HL-60/S4 treated with phorbol 12-myristate 13-acetate at 8.2 ng/mL for 4 days and 3 days (cell line): ENCODE measurements around the gene CDC25C.

ENCODE experiments used
- in situ Hi-C: fragments of 300-500 bp; cut with MboI; formaldehyde crosslinking; loops from 2 replicates; pipeline ENCODE4 v1.15.0; 2022; ENCODE audit warnings: low sequenced_read_pairs

CDC25C gene

GRCh38 chr5:138331449-138332368 lies at the start of gene CDC25C:
Gene CDC25C, minus strand, starts transcription at chr5:138331804. Its CDS starts 624 bp downstream, at chr5:138331180.
- in situ Hi-C loops: no loop called here

DNA sequence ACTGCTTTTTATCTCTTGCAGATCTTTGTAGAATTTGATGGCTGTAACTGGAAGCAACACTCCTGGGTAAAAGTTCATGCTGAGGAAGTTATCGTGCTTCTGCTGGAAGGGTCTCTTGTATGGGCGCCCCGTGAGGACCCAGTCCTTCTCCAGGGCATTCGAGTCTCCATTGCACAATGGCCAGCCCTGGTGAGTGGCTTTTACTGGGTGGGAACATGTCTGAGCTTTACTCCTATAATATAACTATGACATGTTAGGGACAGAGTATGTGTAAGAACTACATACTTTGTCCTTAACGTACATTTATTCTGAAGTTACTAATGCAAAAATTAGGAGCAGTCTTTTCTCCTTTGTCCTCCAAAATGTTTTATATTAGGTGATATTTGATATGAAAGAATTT lies 41.0 kb upstream of the CDC25C start:
- in situ Hi-C loops: no loop called here

DNA sequence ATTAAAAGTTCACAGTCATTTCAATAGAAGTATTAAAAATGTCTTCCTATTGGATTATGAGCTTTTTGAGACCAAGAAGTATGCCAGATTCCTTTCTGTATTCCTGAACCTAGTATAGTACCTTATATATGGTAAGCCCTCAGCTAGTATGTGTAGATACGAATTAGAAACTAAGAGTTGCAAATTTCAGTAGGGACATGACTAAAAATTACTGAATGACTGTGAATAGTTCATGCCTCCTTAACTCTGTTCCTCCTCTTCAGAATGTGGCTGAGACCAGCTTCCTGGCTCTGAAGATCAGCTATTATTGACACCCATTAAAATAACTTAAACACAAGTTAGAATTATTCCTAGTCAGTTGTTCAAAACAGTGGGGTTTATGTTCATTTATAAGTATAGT lies 40.6 kb upstream of the CDC25C start:
- in situ Hi-C loops: no loop called here

DNA sequence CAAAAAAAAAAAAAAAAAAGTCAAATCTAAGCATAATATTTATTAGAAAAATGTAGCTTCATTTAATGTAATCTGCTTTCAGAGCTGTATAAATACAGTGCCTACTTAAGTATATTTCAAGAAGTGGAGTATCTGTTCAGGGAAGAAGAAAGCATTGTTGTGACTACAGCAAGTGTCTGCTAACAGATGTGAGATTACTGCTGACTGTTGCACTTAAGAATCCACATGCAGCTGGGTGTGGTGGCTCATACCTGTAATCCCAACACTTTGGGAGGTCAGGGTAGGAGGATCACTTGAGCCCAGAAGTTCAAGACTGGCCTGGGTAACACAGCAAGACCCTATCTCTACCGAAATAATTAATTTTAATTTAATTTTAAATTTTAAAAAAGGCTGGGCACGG lies 39.9 kb upstream of the CDC25C start:
- in situ Hi-C loops: no loop called here

DNA sequence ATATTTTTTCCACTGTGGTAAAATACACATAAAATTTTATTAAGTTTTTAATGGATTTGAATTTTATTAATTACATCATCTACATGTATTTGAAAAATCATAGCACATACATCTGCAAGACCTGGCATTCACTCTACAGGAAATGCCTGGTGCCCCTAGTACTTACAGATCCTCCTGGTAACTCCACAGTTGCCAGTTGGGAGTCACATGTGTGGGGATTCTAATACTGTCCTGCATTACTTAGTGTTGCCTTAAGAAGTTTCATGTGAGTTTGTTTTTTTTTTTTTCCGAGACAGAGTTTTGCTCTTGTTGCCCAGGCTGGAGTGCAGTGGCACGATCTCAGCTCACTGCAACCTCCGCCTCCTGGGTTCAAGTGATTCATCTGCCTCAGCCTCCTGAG lies 38.9 kb upstream of the CDC25C start:
- in situ Hi-C loops: no loop called here

DNA sequence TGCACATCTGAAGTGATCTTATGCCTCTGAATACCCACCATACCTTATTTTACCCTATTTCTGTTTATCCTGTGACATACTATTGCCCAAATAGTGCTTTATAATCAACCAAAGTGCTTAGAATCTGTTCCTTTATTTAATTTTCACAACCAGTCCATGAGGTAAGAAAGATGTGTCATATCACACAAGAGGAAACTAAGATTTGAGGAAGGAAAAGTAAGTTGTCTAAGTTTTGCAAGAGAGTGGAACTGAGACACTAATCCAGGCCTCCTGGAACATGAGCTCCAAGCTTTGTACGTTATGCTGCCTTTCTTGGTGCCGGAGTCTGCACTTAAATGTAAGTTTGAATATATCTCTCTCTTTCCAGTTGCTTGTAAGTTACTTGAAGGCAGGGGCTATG lies 38.1 kb upstream of the CDC25C start:
- in situ Hi-C loops: no loop called here

DNA sequence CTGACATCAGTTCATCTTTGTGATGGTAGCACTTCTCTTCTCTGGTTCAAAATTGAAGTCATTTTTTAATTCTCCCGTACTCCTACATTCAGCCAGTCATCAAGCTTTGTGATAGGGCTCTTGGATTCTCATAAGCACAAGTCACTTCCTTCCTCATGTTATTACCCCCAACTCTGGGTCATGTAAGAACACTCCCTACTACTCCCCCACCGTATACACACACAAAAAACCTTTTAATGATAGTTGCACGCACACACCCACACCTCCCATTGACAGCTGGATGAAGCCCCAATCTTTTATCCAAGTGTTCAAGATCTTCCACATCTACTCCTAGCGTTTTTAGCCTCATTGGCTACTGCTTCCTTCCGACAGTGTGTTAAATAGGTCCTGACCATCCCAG lies 37.7 kb upstream of the CDC25C start:
- in situ Hi-C loops: no loop called here

DNA sequence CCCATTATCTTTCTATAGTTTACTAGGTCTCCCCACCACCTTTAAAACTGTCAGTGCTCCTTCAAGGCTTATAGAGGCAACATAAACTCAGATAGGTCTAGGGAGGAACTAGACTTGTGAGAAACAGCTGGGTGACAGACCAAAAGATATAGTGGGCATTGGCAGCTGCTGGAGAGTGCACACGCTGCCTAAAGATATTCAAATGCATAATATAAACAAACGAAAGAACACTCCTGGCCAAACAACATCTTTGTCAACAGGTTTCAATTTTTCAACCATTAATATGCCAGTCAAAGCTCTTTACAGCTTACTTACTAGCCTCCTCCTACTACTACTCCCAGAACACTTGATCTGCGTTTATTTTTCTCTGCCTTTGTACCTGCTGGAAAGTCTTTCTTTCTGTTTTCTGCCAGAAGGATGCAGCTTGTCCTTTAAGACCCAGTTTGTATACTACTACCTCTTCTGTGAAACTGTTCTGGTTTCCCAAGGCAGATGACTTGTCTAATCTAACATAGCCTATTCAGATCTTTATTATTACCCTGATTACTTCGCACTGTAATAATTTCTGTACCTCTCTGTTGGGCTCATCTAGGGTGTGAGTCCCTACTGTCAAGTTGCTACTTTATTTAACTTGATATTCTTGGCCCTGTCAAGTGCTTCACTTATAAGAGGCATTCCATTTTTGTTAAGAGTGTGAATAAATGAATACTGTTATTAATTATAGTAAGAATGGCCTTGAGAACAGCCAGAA lies 35.2 kb upstream of the CDC25C start:
- in situ Hi-C loops: no loop called here

DNA sequence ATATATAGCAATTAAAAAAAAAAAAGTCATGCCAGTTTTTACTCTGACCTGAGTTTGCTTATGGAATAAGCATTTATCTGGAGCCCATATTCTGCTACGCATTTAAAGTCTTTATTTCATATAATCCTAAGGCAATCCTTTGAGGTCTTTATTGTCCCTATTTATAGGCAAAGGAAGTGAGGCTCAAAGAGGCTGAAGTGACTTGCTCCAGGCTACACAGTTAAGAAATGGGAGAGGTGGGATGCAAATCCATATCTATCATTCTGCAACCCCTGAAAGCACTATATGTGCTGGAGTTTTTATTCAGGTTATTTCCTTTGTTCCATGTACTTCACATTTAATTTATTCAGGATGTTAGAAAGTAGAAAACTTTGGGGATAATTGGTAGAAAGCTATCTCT lies 33.0 kb upstream of the CDC25C start:
- in situ Hi-C loops: no loop called here

DNA sequence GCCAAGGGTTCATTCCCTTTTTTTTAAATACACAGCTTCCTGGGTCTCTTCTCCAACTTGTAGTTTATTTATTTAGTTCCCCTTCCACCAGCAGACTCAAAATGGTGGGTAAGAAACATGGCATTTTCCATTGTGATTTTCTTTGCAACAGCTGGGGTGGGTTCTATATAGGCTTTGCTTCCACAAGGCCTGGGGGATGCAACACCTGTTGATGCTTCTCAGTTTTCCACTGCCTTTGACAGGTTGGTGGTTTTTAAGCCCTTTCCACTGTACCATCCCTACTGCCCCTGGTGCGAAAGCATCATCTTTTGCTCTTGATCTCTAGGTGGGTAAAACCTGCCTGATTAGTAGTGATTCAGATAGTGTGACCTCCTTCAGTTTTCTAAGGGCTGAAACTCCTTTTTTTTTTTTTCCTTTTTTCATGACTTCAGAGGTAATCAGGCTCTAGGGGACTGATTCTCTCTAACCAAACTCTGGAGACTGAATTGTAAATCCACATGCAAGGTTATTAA lies 29.4 kb upstream of the CDC25C start:
- in situ Hi-C loops: no loop called here

GRCh38 chr5:138359621-138360020 lies 28.0 kb upstream of the CDC25C start:
- in situ Hi-C loops: no loop called here

- in situ Hi-C loops: no loop called here
These were observed 23.3 kb upstream of the CDC25C start for GRCh38 chr5:138354926-138355378.

DNA sequence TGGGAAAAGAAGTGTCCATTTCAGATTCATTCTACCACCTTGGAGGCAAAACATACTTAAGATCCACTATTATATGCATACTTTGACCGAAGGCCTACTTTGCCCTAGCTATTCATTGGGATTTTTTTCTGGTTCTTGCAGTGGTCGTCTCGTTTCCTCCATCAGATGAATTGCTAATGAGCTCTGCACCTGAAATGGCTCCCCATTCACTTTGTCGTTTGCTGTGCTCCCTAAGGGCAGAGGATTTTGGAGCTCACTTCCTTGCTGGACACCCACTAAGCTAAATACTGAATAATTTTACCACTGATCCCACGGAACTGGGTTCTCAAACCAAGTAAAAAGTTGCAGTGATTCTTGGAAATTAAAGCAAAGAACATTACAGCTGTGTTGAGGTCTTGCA lies 22.8 kb upstream of the CDC25C start:
- in situ Hi-C loops: no loop called here

DNA sequence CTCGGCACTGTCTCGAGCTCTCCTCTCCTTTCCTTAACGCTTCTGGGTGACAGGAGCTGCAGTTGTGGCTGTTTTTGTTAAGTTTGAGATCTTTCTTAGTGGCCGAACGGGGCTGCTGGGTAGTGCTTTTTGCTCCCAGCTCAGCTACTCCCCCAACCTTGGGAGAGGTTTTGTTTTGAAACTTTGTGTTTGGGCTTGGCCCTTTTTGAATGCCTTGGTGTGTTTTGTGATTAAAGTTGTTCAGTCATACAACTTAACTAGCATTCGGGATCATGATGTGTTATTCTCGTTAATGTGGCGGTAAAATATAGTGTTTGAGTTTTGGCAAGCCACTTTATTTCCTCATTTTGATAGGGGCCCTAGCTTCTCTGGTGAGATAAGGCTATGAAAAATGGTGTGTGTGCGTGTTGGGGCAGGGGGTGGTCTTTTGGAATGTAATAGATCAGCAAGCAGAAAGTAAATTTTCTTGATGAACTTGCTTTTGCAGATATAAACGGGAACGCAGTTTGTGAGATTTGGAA lies 22.0 kb upstream of the CDC25C start:
- in situ Hi-C loops: no loop called here

DNA sequence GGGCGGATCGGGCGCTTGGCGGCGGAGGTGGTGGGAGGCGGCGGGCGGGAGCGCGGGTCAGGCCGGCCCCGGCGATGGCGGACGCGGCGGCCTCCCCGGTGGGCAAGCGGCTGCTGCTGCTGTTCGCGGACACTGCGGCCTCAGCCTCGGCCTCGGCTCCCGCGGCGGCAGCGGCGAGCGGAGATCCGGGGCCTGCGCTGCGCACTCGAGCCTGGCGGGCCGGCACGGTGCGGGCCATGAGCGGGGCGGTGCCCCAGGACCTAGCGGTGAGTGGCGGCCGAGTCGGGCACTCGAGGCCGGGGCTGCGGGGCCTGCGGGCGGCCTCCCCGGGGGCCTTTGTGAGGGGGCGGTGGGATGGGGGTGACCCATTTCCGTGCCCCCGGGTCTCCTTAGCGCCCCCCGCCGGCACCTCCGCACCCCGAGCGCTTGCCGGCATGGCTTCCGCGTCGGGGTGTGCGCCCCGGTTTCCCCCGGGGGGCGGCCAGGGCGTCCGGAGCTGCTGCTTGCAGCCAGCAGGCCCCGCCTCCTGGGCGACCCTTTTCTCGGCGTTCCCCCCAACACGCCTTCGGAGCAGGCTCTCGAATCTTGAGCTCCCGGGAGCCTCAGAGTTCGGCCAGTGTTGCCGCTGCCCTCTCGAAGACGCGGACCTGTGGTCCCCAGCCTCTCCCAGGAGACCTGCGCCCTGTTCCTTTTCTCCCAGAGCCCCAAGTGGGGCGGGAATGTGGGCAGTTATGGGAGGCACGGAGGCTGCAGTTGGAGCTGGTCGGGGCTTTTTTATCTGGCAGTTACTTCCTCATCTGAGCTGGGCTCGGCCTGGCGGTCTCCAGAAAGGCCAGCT lies 21.3 kb upstream of the CDC25C start:
- in situ Hi-C loops: no loop called here

DNA sequence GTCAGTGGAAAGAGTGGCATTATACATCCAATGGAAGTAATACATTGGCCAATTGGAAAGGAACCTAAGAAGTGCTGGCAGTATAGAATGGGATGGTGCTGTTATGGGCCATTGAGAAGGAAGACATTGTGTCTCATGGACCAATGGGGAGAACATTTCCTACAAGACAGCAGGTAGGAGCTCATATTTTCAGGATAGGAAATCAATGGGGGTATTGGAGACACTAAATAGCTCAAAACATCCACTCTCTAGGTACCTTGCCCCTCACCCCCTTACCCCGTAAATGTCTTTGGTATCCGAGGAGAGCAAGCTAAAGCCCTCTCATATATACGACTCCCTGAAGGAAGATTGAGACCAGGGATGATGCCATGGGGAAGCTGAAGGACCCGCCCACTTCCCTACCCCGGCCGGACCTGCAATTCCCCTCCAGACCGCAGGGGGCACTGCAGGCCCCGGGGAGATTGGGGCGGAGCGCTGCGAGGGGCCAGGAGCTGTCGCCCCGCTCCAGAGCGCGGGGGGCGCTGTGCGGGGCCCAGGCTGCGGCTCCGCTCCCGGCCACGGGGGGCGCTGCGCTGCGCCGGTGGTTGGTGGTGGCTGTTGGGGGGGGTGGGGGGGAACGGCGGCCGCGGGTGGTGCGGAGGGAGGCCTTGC lies 20.6 kb upstream of the CDC25C start, which contains the start of gene KDM3B:
KDM3B (plus strand) TSS at position 615 of the 651 bp plus-strand sequence. CDS start 111 bp downstream, outside the sequence.
- in situ Hi-C loops: no loop called here

DNA sequence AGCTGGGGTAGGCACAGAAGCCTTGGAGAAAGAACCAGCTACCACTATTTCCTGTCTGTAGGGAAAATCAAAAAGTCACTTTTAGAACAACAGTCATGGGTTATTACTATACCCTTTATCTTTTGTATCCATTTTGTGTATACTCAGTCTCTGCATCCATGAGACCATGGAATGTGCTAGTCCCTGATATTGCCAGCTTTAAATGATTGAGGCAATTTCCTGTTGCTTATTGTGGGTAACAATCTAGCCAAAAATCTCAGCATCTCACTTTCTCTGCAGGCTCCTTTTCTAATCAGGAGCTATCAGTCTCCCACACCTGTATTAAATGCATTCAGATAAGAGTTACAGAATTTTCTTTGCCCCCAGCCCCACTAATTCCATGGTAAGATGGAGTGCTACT lies 19.9 kb upstream of the CDC25C start:
- in situ Hi-C loops: no loop called here

DNA sequence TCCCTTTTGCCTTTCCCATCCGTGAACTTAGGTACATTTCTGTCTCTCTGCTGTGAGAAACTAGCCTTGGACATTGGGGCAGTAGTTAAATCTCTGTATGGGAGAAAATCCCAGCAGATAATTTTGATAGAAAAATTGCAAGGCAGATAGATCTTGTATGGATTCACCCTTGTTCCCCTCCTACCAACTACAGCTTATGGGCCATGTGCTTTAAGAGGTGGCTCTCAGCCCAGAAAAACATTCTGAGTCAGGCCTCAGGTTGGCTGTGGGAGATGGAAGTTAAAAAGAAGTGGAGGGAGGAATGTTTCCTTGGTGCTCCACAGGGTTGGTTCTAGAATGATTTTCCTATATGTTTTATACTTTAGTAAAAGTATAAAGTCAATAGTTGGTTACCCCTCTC lies 19.5 kb upstream of the CDC25C start:
- in situ Hi-C loops: no loop called here

GRCh38 chr5:138350563-138350890 lies 18.9 kb upstream of the CDC25C start:
- in situ Hi-C loops: no loop called here

- in situ Hi-C loops: no loop called here
These were observed 18.4 kb upstream of the CDC25C start for GRCh38 chr5:138349852-138350562.
